GM12878 (cell line): ENCODE data around the gene CERKL. TPM values are rescaled to one million over a fixed set of nuclear protein-coding genes. Genes with fewer than 3 reads are reported as not detected.

Experiments
- BMI1 ChIP-seq: fragments of 450-650 bp; IDR thresholded peaks from 2 replicates; pipeline ENCODE4 v1.6.1; 2016; ENCODE audit warnings: mild to moderate bottlenecking, moderate library complexity, borderline replicate concordance
- FOXK2 ChIP-seq: fragments of 450-650 bp; IDR thresholded peaks from 2 replicates; pipeline ENCODE4 v1.6.1; 2017; ENCODE audit warnings: mild to moderate bottlenecking, moderate library complexity
- IRF3 ChIP-seq: fragments of 450-650 bp; IDR thresholded peaks from 2 replicates; pipeline ENCODE4 v1.6.1; 2014; ENCODE audit warnings: mild to moderate bottlenecking
- KLF5 ChIP-seq: fragments of 450-650 bp; IDR thresholded peaks from 2 replicates; pipeline ENCODE4 v1.6.1; 2014; ENCODE audit warnings: mild to moderate bottlenecking; ENCODE audit not compliant: partially characterized antibody
- MEF2A ChIP-seq: IDR thresholded peaks from 2 replicates; pipeline ENCODE4 v1.6.1; 2011; ENCODE audit warnings: low read depth, mild to moderate bottlenecking, low read length, moderate library complexity; ENCODE audit not compliant: insufficient read depth
- MYC ChIP-seq: IDR thresholded peaks from 2 replicates; pipeline ENCODE4 v1.6.1; 2011; ENCODE audit warnings: mild to moderate bottlenecking, low read length, moderate library complexity, inconsistent platforms; ENCODE audit not compliant: insufficient read depth, insufficient replicate concordance, insufficient read length, severe bottlenecking
- NR2F1 ChIP-seq: fragments of 450-650 bp; conservative IDR thresholded peaks from 2 replicates; pipeline ENCODE4 v1.6.1; 2017; ENCODE audit warnings: mild to moderate bottlenecking
- RB1 ChIP-seq: fragments of 450-650 bp; formaldehyde crosslinking; IDR thresholded peaks from 2 replicates; pipeline ENCODE4 v1.6.1; 2017; ENCODE audit warnings: mild to moderate bottlenecking, borderline replicate concordance
- REST ChIP-seq: IDR thresholded peaks from 2 replicates; pipeline ENCODE4 v1.6.1; 2012; ENCODE audit warnings: mild to moderate bottlenecking, low read depth, low read length
- SUZ12 ChIP-seq: fragments of 200-600 bp; sonication (generic); IDR thresholded peaks from one replicate; pipeline ENCODE4 v1.6.1; 2018; ENCODE audit warnings: antibody characterized with exemption, mild to moderate bottlenecking; ENCODE audit not compliant: unreplicated experiment
- ZNF384 ChIP-seq: IDR thresholded peaks from 2 replicates; pipeline ENCODE4 v1.6.1; 2012; ENCODE audit warnings: low read depth, mild to moderate bottlenecking, low read length, improper control_type of control experiment, borderline replicate concordance
- polyA plus RNA-seq, 11 experiments: library from polyadenylated mRNA; depleted of rRNA in 4 of 11; unstranded in 6 of 11; stranded (reverse) in 5 of 11; fragments of >200 nt; fragmentation: Nextera tagmentation in 4 of 11; fragmentation: Illumina TruSeq in 1 of 11; extraction: Ambion mirVana in 4 of 11; extraction: Trizol in 1 of 11; gene quantifications; 1 replicate in 1 of 11; 2 replicates in 10 of 11; pipeline versions ENCODE4 v1.2.1 to v1.2.3, GENCODE V29; 2011 to 2016; ENCODE audit warnings: inconsistent platforms in 2 of 11, missing spikeins in 2 of 11, low read depth in 1 of 11
- total RNA-seq, 4 experiments: library from RNA; depleted of rRNA in 3 of 4; stranded (reverse); fragments of >200 nt in 3 of 4; fragmentation: Illumina TruSeq in 1 of 4; extraction: Trizol in 1 of 4; gene quantifications; 2 replicates each; pipeline versions ENCODE4 v1.2.1 to v1.2.3, GENCODE V29; 2013 to 2021

CERKL gene
- total and polyA plus RNA-seq, 10 of the 15 experiments (the other 5 are each of a cell fraction or from before 2014, with no cell fraction given) = 0.05 to 23.0 (median 6.0) TPM; not detected in 2

GRCh38 chr2:181527058-181527457, 129.8 kb downstream of the CERKL start (continued):
- no peak for TF ChIP-seq NR2F1
- TF ChIP-seq RB1 = no peak
- TF ChIP-seq REST = no peak
- TF ChIP-seq IRF3 = no peak
- TF ChIP-seq BMI1 = no peak
- TF ChIP-seq ZNF384 = no peak
- TF ChIP-seq MEF2A = no peak
- no peak for TF ChIP-seq KLF5
- no peak for TF ChIP-seq FOXK2
- no peak for TF ChIP-seq SUZ12
- no peak for TF ChIP-seq MYC
